Liver (tissue), 9 donors: Measurements from ENCODE around the gene CCDC186. TPM values are rescaled to one million over a fixed set of nuclear protein-coding genes. Genes with fewer than 3 reads are reported as not detected.
"Not testable (repeated sequence)": the region's sequence is repeated elsewhere in the genome, so short reads cannot be mapped to it uniquely, and the experiment has no call there.

Experiments
- DNase-seq: peaks from one replicate; pipeline ENCODE4 v3.0.0-alpha.2; 2017; ENCODE audit warnings: low spot score
- H3K27ac ChIP-seq, 2 donors: one replicate each; pipeline ENCODE4 v1.7.0; 2013; ENCODE audit warnings: inconsistent platforms in 2 of 2, low read length in 2 of 2, control low read depth in 1 of 2, low read depth in 1 of 2, mild to moderate bottlenecking in 1 of 2
- H3K27me3 ChIP-seq, 4 donors: one replicate each; pipeline versions ENCODE4 v1.6.1 to v1.7.0; 2013; ENCODE audit warnings: low read length in 3 of 4, inconsistent platforms in 1 of 4, mild to moderate bottlenecking in 1 of 4, moderate library complexity in 1 of 4; ENCODE audit not compliant: control insufficient read depth in 4 of 4, insufficient read depth in 4 of 4
- H3K36me3 ChIP-seq, 4 donors: one replicate each; pipeline versions ENCODE4 v1.6.1 to v1.7.0; 2013; ENCODE audit warnings: low read length in 3 of 4, mild to moderate bottlenecking in 3 of 4, low read depth in 1 of 4, moderate library complexity in 1 of 4; ENCODE audit not compliant: control insufficient read depth in 4 of 4, insufficient read depth in 3 of 4
- H3K4me1 ChIP-seq, 4 donors: one replicate each; pipeline versions ENCODE4 v1.6.1 to v1.7.0; 2013; ENCODE audit warnings: low read length in 3 of 4, mild to moderate bottlenecking in 3 of 4, moderate library complexity in 1 of 4; ENCODE audit not compliant: control insufficient read depth in 4 of 4, insufficient read depth in 4 of 4
- H3K4me3 ChIP-seq, 3 donors: one replicate each; pipeline versions ENCODE4 v1.6.1 to v1.7.0; 2013; ENCODE audit warnings: low read length in 3 of 3, control low read depth in 1 of 3, low read depth in 1 of 3, mild to moderate bottlenecking in 1 of 3
- H3K9ac ChIP-seq, 2 donors: one replicate each; pipeline ENCODE4 v1.7.0; 2013; ENCODE audit warnings: low read length in 2 of 2, mild to moderate bottlenecking in 2 of 2, moderate library complexity in 2 of 2, control low read depth in 1 of 2, low read depth in 1 of 2
- H3K9me3 ChIP-seq, 4 donors: one replicate each; pipeline versions ENCODE4 v1.6.1 to v1.7.0; 2013; ENCODE audit warnings: low read length in 3 of 4; ENCODE audit not compliant: control insufficient read depth in 4 of 4
- EGR1 ChIP-seq, 2 donors: IDR thresholded peaks; 2 replicates each; pipeline ENCODE4 v1.6.1; 2016 to 2018; ENCODE audit warnings: antibody characterized with exemption in 2 of 2, low read depth in 2 of 2
- FOXA1 ChIP-seq: IDR thresholded peaks from 2 replicates; pipeline ENCODE4 v1.6.1; 2016; ENCODE audit warnings: antibody characterized with exemption
- GABPA ChIP-seq, 2 donors: IDR thresholded peaks in 1 of 2; conservative IDR thresholded peaks in 1 of 2; 2 replicates each; pipeline ENCODE4 v1.6.1; 2016; ENCODE audit warnings: antibody characterized with exemption in 2 of 2, mild to moderate bottlenecking in 1 of 2, moderate library complexity in 1 of 2
- HNF4A ChIP-seq, 2 donors: conservative IDR thresholded peaks; 2 replicates each; pipeline ENCODE4 v1.6.1; 2016; ENCODE audit warnings: antibody characterized with exemption in 2 of 2, mild to moderate bottlenecking in 2 of 2
- HNF4G ChIP-seq: IDR thresholded peaks from 2 replicates; pipeline ENCODE4 v1.6.1; 2016; ENCODE audit warnings: antibody characterized with exemption
- NR2F2 ChIP-seq: IDR thresholded peaks from 2 replicates; pipeline ENCODE4 v1.6.1; 2016; ENCODE audit warnings: antibody characterized with exemption
- RAD21 ChIP-seq, 2 donors: IDR thresholded peaks; 2 replicates each; pipeline ENCODE4 v1.6.1; 2016; ENCODE audit warnings: antibody characterized with exemption in 2 of 2, mild to moderate bottlenecking in 2 of 2
- SP1 ChIP-seq: IDR thresholded peaks from 2 replicates; pipeline ENCODE4 v1.6.1; 2018; ENCODE audit warnings: antibody characterized with exemption, mild to moderate bottlenecking
- YY1 ChIP-seq: IDR thresholded peaks from 2 replicates; pipeline ENCODE4 v1.6.1; 2016; ENCODE audit warnings: antibody characterized with exemption, mild to moderate bottlenecking
- WGBS: extraction: QIAGEN DNeasy Blood & Tissue Kit; methylation state at CpG from one replicate; pipeline ENCODE4 v1.1.7; 2013; 5-methylcytosine and 5-hydroxymethylcytosine counted together
- polyA plus RNA-seq, 2 donors: library from polyadenylated mRNA; stranded (reverse) in 1 of 2; unstranded in 1 of 2; fragments of 200-250 nt in 1 of 2; fragments of >200 nt in 1 of 2; fragmentation: Nextera tagmentation in 1 of 2; extraction: Ambion mirVana in 1 of 2; gene quantifications; one replicate each; pipeline versions ENCODE4 v1.2.1 to v1.2.3, GENCODE V29; 2013 to 2015
- total RNA-seq, 2 donors: library from RNA; depleted of rRNA; stranded (reverse); fragments of >200 nt; gene quantifications; one replicate each; pipeline ENCODE4 v1.2.3, GENCODE V29; 2014
- TF ChIP-seq, protein P1 (sequence below): IDR thresholded peaks from 2 replicates; pipeline ENCODE4 v1.6.1; 2016; ENCODE audit warnings: antibody characterized with exemption
- TF ChIP-seq, protein P2 (sequence below): IDR thresholded peaks from 2 replicates; pipeline ENCODE4 v1.6.1; 2016; ENCODE audit warnings: antibody characterized with exemption
- TF ChIP-seq, protein P3 (sequence below): fragments of 150-350 bp; IDR thresholded peaks from 2 replicates; pipeline ENCODE4 v1.5.1; 2017; ENCODE audit warnings: improper control_type of control experiment, low read depth, low read length; ENCODE audit not compliant: missing input control
- donor health status: healthy.
- donor health status: healthy.
- donor health status: healthy.
- donor health status: healthy.
- donor health status: healthy.

Gene CCDC186
- total and polyA plus RNA-seq, 4 donors = 1.9 to 11.6 (median 6.1) TPM

- TF ChIP-seq, protein P1, sequence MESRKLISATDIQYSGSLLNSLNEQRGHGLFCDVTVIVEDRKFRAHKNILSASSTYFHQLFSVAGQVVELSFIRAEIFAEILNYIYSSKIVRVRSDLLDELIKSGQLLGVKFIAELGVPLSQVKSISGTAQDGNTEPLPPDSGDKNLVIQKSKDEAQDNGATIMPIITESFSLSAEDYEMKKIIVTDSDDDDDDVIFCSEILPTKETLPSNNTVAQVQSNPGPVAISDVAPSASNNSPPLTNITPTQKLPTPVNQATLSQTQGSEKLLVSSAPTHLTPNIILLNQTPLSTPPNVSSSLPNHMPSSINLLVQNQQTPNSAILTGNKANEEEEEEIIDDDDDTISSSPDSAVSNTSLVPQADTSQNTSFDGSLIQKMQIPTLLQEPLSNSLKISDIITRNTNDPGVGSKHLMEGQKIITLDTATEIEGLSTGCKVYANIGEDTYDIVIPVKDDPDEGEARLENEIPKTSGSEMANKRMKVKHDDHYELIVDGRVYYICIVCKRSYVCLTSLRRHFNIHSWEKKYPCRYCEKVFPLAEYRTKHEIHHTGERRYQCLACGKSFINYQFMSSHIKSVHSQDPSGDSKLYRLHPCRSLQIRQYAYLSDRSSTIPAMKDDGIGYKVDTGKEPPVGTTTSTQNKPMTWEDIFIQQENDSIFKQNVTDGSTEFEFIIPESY = no peak
- TF ChIP-seq, protein P2, sequence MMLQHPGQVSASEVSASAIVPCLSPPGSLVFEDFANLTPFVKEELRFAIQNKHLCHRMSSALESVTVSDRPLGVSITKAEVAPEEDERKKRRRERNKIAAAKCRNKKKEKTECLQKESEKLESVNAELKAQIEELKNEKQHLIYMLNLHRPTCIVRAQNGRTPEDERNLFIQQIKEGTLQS = no peak
- TF ChIP-seq HNF4A (conservative IDR thresholded peaks at IDR 0.05) = no peak
- TF ChIP-seq YY1 = no peak
- TF ChIP-seq RAD21 (IDR thresholded peaks at IDR 0.05) = no peak
- TF ChIP-seq EGR1 (IDR thresholded peaks at IDR 0.05; ENCODE audit: low read depth in 2 of 2) = no peak
- no peak for TF ChIP-seq SP1
- WGBS = 97% methylated on average over 1 of the region's 1 CpG
- Histone ChIP-seq H3K4me1 (peaks cover 0 to 1% (median 0%) of the 10 kb centered on the region in 4 donors), H3K27ac (no peak overlapping the region), H3K27me3 (no peaks in the 10 kb centered on the region), H3K9ac (no peak overlapping the region), H3K4me3 (no peak overlapping the region), H3K36me3 (peaks cover 2 to 14% (median 8%) of the 10 kb centered on the region in 4 donors), H3K9me3 (no peaks in the 10 kb centered on the region)
- no peak for DNase-seq
These were observed 30.8 kb downstream of the CCDC186 start for GRCh38 chr10:114143160-114143559.

DNA sequence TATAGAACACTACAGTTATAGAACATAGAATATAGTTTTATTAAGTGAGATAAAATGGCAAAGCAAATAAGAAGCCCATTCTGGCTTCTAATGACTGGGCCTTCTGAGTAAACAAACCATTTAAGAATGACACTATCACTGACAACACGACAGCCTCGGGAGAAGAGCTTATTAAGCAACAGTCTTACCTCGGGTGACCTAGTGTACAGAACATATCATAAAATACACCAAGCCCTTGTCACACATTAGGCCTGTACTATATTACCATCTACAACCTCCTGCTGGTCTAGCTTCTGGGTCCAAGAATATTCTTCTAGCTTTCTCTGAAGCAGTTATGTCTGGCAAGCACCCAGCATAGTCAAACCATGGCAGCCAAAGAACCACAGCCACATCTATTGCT lies 32.0 kb downstream of the CCDC186 start:
- Histone ChIP-seq H3K27me3 (no peaks in the 10 kb centered on the region), H3K9me3 (no peaks in the 10 kb centered on the region), H3K9ac (no peak overlapping the region), H3K27ac (no peak overlapping the region), H3K4me3 (no peak overlapping the region), H3K4me1 (peaks cover 0 to 1% (median 0%) of the 10 kb centered on the region in 4 donors), H3K36me3 (peaks cover 0 to 18% (median 11%) of the 10 kb centered on the region in 4 donors)
- TF ChIP-seq HNF4G (no peak), FOXA1 (no peak), SP1 (no peak), HNF4A (conservative IDR thresholded peaks at IDR 0.05) (no peak), NR2F2 (no peak), GABPA (IDR thresholded peaks at IDR 0.05 in 1 of 2, conservative IDR thresholded peaks at IDR 0.05 in 1 of 2) (no peak)
- TF ChIP-seq, protein P3, sequence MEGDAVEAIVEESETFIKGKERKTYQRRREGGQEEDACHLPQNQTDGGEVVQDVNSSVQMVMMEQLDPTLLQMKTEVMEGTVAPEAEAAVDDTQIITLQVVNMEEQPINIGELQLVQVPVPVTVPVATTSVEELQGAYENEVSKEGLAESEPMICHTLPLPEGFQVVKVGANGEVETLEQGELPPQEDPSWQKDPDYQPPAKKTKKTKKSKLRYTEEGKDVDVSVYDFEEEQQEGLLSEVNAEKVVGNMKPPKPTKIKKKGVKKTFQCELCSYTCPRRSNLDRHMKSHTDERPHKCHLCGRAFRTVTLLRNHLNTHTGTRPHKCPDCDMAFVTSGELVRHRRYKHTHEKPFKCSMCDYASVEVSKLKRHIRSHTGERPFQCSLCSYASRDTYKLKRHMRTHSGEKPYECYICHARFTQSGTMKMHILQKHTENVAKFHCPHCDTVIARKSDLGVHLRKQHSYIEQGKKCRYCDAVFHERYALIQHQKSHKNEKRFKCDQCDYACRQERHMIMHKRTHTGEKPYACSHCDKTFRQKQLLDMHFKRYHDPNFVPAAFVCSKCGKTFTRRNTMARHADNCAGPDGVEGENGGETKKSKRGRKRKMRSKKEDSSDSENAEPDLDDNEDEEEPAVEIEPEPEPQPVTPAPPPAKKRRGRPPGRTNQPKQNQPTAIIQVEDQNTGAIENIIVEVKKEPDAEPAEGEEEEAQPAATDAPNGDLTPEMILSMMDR = no peak
- no peak for DNase-seq
- 38% methylated on average over 3 of the region's 3 CpGs for WGBS

DNA sequence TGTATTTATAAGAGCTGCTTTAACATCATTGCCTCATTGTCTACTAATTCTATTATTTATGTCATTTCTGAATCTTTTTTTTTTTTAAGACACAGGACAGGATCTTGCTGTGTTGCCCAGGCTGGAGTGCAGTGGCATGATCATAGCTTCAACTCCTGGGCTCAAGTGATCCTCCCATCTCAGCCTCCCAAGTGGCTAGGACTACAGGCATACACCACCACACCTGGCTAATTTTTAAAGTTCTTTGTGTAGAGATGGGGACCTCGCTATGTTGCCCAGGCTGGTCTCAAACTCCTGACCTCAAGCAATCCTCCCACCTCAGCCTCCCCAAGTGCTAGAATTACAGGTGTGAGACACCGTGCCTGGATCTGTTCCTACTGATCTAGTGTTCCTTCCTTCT lies 33.2 kb downstream of the CCDC186 start:
- not testable (repeated sequence) for H3K4me1 ChIP-seq, H3K4me3 ChIP-seq, DNase-seq, H3K9me3 ChIP-seq, H3K9ac ChIP-seq, H3K27ac ChIP-seq, H3K27me3 ChIP-seq
- WGBS = over 99% methylated on average over 2 of the region's 2 CpGs
- H3K36me3 ChIP-seq = peaks cover 0 to 26% (median 16%) of the 10 kb centered on the region in 4 donors
